ENCODE measurements around the gene HEATR5A.
"Not testable (repeated sequence)": the region's sequence is repeated elsewhere in the genome, so short reads cannot be mapped to it uniquely, and the experiment has no call there.

Gene HEATR5A
- 20.1 to 20.7 reads per million in 2 donors for total RNA-seq

DNA sequence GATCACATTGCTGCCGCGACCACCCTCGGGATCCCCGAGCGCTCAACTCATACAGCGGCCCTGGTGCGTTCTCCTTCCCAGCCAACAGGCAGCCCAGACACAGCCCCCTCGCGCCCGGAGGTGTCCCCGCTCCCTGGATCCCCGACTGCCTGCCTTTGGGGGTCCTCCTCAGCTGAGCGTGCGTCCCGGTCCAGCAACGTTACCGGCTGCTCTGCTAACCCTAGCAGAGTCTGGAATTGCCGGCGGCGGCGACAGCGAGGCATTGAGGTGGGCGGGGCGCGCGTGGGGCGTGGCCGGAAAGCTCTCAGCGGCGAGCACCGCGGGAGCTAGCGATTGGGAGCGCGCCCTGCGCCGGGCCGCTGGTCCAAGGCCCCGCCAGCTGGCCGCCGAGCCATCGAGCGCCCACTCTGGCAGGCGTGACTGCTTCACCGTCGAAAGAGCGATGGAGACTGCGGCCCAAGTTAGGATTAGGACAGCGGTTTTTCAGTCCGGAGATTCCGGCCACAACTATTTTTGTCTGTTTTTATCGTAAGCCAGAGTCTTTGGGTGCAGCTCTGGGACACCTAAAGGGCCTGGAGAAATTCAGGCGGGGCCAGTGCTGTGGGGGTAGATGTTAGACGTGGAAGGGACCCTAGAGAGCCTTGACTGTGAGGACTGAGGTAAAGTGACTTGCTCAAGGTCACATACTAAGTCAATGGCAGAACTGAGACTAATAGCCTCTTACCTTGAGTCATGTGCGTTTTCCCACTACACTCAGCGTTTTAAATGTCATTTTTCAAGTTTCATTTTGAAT, at the start of gene HEATR5A:
Gene HEATR5A (minus strand): TSS at position 232 of the 793 bp plus-strand sequence. CDS start 17,575 bp downstream, outside the sequence.
- DNase-seq, result peak; percentile 86

DNA sequence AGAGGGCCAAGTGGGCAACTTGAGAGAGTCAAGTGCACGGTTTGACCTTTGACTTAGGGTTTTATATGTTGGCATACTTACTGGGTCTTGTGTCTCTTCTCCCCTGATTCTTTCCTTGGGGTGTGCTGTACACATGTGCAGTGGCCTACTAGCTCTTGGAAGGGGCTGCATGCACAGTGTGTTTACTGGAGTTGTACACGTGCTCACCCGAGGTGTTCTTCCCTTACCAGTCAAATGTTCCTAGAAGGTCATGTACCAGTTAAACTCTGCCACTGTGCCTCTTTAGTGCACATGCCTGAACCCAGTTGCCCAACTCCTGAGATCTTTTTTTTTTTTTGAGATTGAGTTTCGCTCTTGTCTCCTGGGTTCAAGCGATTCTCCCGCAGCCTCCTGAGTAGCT, 46.2 kb upstream of the HEATR5A start:
- DNase-seq, result no peak

DNA sequence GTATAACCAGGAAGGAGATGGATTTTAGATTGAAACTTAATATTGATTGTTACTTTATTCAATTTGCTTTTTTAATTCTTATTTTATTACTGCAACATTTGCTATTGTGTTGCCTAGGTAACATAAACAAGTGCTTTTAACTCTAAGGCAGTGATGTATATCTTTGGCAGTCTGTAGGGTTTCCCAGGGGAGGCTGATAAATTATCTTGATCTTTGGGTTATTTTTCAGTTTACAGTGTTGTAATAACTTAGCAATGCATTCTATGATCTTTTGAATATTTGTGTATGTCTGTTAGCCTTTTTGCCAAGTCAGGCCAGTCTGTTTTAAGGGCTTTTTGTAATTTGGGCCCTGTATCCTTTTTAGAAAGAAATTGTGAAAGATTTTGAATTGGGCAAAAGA, 44.8 kb upstream of the HEATR5A start:
- DNase-seq, result no peak

DNA sequence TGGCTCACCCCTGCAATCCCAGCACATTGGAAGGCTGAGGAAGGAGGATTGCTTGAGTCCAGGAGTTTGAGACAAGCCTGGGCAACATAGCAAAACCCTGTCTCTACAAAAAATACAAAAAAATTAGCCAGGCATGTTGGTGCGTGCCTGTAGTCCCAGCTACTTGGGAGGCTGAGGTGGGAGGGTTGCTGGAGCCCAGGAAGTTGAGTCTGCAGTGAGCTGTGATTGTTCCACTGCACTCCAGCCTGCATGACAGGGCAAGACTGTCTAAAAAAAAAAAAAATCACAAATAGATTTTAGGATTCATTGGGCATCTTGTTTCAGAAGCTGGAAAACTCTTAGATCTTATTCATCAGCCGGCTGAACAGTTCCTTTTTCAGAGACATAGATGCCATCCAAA, 42.1 kb upstream of the HEATR5A start:
- not testable (repeated sequence) for DNase-seq

DNA sequence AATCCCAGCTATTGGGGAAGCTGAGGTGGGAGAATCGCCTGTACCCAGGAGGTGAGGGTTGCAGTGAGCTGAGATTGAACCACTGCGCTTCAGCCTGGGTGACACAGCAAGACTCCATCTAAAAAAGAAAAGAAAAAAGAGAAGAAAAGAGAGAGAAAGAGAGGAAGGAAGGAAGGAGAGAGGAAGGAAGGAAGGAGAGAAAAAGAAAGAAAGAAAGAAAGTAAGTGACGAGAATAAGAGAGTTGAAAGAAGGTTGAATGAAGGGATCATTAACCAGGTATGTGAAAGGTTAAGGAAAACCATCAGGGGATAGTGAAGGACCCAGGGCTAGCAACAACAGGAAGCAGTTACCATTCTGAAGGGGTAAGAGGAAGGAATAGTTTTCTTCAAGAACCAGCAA, 41.2 kb upstream of the HEATR5A start:
- DNase-seq, result no peak

DNA sequence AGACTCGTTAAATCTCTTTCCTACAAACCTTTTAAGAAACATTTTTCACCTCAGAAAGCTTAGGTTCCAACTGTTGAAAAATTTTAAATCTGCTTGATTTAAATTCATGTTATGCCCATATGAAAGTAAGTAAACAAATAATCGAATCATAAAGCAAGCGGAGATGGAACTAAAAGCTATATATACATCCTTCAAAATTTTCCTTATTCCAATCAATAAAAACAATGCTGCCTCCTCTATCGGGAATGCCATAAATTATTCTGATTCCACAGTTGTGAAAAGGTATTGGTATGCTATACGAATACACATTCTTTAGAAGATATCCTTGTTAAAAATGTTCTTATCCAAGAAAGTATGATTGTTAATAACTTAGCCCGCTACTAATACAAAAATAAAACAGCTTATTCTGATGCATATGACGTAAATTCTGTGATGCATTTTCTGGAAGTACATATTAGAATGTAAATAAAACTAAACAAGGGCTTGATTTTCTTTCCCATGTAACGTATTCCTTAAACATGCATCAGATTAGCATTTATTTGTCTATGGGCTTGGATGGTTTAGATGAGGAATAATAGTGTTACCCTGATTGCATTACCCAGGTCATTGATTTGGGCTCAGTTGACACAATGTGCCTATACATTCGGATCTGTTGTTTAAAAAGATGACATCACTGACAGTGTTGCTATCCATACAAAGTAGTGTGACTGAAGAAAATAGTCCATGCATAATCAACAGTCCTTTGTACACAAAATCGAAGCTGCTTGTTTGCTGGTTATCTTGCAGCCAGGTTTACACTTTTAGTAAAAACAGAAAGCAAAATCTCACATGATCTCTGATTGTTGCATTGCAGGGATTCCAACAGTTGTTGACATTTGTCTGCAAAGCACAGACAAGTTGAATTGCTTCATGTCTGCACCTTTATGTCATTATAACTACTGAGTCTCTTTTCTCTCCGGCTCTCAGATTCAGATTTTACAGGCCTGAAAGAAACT, 37.6 kb upstream of the HEATR5A start:
- DNase-seq, result no peak

DNA sequence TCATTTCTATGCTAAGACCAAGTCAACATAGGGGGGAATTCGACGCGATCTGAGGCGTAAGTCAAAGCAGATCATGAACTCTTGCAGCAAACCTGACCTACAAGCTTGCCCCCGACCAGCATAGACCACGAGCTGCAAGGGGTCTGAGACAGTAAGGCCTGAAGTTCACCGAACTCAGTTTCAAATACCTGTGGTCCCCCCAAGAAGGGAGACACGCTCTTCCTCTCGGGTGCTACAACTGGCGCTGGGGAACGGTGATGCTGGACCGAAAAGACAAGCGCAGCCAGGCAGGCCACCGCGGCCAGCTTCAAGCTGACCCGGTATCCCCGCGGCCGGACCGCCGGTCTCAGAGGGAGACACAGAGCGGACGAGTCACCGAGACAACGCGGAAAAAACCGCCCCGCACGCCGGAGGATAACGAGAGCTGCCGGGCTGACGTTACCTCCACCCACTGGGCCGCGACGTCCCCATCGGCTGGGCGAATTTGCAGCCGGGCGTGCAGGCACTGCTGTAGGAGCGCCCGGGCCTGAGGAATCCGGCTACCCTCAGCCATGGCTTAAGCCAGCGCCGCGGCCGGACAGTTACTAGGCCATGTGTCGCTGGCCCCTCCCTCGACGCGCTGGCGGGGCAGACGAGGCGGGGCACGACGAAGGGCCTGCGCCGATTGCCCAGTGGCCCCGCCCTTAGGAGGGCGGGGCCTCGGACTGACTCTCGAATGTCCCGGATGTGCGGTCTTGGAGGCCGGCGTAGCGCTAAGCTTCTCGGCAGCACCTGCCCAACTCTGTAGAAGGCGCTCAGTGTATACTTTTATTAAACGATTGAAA, 36.7 kb upstream of the HEATR5A start, which contains the start of gene DTD2:
Gene DTD2 (minus strand): TSS at position 666 of the 824 bp plus-strand sequence. CDS start 113 bp downstream, at position 553.
- peak; percentile 78 for DNase-seq

DNA sequence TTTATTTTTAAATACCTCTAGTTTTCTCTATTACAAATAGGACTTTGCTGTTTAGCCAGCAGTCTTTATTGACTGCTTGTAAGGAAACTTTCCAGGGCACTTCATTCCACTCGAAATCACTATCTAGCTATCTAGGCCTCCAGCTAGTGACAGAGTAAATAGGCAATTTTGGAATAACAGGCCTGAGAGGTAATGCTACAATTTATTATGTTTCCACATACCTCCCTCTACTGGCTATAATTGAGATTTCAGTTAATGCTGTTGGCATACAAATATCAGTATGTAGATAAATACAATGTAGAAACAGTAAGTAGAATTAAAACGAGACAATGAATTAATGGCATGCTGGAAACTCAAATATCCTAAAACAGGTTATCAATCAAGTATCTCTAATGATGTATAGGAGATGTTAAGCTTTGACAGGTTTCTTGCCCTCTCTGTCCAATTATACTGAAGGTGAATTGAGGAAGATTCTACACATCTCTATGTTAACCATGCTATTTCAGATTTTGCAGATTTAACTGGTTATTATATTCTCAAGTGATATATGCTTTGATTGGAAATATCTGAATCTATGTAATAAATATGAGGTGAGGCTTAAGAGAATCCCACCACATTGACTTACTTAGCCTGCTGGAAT, 29.7 kb upstream of the HEATR5A start:
- DNase-seq, result no peak

DNA sequence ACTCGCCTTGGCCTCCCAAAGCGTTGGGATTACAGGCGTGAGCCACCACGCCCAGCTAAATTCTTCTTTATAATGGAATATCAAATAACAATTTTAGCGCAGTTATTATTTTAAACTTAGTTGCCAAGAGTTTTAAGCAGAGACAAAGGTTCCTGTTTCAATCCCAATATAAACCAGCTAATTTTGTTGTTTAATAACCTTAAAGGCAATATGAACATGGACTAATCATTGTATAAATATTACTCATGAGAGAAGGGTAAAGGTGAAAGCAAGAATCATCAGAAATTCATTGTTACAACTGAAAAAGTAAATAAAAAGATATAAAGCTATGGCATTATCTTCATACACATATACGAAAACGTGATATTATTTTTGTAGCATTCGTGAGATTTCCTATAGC, 28.8 kb upstream of the HEATR5A start:
- DNase-seq, result no peak

DNA sequence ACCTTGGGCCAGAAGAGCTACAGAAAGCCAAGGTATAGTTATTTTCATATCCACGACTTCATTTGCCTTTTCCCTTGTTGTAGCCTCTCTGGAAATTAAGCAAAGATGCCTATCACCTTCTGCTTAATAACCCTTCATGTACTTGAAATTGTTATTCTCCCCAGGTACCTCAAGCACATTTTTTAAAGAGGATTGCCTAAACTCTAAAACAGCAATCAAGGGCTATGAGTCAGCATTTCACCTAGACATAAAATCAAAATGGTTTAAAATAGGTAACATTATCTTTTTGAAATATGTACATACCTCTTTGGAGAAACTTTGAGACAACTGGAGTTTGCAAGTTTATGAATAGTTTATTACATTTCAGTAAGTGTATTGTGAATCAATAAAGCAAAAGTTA, 25.4 kb upstream of the HEATR5A start:
- DNase-seq, result no peak

DNA sequence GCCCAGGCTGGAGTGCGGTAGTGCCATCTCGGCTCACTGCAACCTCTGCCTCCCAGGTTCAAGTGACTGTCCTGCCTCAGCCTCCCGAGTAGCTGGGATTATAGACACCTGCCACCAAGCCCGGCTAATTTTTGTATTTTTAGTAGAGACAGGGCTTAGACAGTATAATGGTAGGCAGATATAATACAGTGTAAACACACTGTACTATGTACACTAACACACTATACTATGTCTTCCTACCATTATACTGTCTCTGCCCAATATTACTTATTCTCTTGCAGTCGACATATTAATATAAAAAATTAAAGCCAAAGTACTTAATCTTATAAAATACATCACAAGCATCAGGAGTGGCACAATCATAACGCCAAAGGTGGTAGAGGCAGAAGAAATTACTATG, 21.9 kb upstream of the HEATR5A start:
- no peak for DNase-seq

DNA sequence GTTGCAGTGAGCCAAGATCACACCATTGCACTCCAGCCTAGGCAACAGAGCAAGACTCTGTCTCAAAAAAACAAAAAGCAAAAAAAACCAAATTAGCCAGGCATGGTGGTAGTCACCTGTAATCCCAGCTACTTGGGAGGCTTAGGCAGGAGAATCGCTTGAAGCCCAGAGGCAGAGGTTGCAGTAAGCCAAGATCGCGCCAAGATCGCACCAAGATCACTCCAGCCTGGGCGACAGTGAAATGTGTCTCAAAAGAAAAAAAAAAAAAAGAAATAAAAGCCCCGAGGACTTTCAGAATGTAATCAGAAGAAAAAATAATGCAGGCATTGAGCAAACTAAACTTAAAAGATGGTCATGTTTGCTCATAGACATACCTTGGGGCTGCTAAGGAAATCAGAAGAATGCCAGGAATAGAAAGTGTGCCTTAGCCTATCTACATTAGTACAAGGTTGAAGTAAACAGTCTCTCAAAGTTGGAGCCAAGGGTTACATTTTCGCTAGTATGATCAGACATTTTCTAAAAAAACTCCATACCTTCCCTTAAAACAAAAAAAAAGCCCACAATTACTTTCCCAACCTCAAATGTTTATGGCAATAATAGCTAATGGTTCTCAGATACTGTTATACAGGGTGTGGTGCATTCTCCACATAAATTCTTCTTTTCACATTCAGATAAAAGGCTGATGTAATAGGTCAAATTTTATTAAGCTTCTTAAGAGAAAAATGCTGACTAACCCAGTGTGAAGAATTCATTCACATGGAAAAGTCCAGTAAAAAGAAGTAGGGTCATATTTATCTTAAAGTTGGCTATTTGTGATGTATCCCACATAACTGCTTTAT, 21.1 kb upstream of the HEATR5A start:
- DNase-seq, result no peak

DNA sequence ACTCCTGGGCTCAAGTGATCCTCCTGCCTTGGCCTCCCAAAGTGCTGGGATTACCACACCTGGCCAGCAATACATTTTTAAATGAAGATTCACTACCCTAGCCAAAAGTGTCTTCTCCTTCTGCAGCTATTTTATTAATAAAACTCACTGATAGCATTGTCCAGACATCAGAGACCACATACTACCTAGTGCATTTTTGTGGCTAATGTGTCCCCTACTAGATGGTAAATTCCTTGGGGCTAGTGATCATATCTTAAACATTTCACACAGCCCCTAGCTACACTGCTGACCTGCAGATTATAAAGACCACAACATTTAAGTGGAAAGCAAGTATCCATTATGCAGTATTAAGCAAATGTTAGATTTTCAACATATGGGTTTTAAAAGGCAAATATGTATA, 19.9 kb upstream of the HEATR5A start:
- DNase-seq, result no peak

DNA sequence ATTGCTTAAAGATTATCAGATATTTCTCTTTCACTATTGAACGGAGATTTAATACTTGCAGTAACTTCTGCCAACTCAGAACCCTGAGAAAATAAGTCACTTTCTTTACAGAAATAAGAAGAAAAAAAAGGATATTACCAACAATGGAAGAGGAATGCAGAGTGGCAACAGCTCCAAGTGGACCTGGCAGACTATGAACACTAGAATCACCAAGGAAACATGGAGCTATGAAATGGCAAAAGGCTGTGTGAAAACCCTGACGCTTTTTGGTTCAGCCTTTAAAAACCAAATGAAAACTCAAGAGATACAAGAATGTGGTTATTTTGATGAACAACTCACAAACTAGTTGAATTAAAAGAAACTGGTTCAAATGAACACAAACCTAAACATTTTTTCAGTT, 19.2 kb upstream of the HEATR5A start:
- no peak for DNase-seq

DNA sequence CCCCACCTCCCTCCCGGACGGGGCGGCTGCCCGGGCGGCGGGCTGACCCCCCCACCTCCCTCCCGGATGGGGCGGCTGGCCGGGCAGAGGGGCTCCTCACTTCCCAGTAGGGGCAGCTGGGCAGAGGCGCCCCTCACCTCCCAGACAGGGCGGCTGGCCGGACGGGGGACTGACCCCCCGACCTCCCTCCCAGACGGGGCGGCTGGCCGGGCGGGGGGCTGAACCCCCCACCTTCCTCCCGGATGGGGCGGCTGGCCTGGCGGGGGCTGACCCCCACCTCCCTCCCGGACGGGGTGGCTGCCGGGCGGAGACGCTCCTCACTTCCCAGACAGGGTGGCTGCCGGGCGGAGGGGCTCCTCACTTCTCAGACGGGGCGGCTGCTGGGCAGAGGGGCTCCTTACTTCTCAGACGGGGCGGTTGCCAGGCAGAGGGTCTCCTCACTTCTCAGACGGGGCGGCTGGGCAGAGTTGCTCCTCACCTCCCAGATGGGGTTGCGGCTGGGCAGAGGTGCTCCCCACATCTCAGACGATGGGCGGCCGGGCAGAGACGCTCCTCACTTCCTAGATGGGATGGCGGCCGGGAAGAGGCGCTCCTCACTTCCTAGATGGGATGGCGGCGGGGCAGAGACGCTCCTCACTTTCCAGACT, 16.8 kb upstream of the HEATR5A start:
- DNase-seq, result not testable (repeated sequence)

DNA sequence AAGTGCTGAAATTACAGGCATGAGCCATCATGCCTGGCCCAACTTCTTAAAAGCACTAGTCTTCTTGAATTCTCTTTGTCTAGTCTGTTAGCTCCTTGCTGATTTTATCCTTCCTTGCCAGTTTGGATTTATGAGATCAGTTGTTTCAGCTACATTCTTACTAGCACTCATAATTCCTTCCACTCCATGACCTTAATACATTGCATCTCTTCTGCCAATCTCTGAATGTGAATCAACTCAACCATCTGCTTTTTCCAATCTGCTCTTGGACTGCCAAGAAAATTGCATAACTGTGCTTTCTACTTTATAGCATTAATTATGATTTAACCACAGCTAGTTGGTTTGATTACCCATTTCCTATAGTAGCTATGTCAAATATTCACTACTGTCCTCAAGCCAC, 14.9 kb upstream of the HEATR5A start:
- no peak for DNase-seq

DNA sequence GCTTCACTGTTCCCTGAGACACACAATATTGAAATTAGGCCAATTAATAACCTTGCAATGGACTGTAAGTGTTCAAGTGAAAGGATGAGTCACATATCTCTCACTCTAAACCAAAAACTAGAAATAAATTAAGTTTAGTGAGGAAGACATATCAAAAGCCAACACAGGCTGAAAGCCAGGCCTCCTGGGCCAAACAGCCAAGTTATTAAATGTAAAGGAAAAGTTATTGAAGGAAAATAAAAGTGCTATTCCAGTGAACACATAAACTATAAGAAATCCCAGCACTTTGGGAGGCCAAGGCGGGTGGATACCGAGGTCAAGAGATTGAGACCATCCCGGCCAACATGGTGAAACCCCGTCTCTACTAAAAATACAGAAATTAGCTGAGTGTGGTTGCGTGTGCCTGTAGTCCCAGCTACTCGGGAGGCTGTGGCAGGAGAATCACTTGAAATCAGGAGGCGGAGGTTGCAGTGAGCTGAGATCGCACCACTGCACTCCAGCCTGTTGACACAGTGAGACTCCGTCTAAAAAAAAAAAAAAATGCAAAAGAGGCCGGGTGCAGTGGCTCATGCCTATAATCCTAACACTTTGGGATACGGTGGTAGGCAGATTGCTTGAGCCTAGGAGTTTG, 10.4 kb upstream of the HEATR5A start:
- DNase-seq, result no peak

DNA sequence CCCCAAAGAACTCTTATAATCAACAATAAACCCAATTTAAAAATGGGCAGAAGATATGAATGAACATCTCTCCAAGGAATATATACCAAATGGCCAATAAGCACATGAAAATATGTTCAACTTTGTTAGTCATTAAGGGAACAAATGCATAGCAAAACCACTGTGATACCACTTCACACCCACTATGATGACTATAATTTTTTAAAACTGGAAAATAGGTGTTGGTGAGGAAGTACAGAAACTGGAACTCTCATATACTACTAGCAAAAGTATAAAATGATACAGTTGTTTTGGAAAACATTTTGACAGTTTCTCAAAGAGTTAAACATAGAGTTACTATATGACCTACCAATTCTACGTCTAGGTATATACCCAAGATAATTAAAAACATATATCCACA, 9.4 kb upstream of the HEATR5A start:
- no peak for DNase-seq

DNA sequence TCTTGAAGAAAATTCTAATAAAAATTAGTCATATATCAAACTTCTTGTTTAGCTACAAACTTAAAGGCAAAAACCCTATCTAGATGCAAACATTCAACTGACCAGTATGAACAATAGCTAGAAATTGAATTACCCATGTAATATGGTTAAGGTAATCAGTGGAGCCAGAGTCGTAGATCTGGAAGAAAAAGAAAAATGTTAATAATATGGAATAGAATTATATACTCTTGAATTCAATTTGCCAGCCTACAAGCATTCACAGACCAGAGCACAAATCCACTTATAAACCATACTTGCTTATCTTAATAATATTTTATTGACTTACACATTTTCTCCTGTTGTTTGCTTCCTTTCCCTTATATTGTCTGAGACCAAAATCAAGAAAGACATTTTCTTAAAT, 7.7 kb upstream of the HEATR5A start:
- no peak for DNase-seq

DNA sequence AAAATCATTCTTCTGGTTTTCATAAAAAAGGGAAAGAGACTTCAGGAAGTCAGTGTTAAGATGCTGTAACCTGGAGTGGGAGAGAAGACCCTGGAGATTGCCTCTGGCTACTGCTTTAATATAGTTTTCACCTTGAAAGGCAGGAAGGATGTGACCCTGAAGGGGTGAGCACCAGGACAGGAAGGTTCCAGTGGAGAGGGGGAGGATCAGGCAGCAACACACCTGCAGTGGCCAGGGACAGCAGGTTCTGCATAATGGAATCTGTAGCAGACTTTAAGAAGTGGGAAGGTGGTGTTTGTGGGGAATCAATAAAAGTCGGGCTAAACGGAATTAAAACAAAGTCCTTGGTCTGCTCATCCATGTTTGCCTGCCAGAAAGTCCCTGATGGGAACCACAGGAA, 6.3 kb upstream of the HEATR5A start:
- DNase-seq, result no peak
